Measurements from ENCODE around the gene TC2N. TPM values are rescaled to one million over a fixed set of nuclear protein-coding genes. Genes with fewer than 3 reads are reported as not detected.

Gene TC2N
- total and polyA plus RNA-seq, 4 donors, result 50.7 to 284 (median 96.4) TPM

- Histone ChIP-seq H3K4me3 (ENCODE audit: low read length in 2 of 2) (no peak overlapping the region), H3K4me1 (ENCODE audit: control insufficient read depth in 1 of 2, insufficient read depth in 2 of 2, low read length in 2 of 2) (peaks cover 2 to 3% of the 10 kb centered on the region in 2 donors), H3K9me3 (ENCODE audit: control insufficient read depth, low read length) (no peaks in the 10 kb centered on the region), H3K27ac (ENCODE audit: low read depth in 1 of 2, low read length in 2 of 2) (peak overlapping the region; percentile 46 to 64), H3K27me3 (ENCODE audit: control insufficient read depth in 1 of 2, insufficient read depth in 2 of 2, low read length in 1 of 2) (no peaks in the 10 kb centered on the region), H3K36me3 (ENCODE audit: control insufficient read depth in 1 of 2, insufficient read depth in 2 of 2, low read length in 1 of 2) (peaks cover 2 to 9% of the 10 kb centered on the region in 2 donors)
- 32 to 33% methylated on average over 4 of the region's 4 CpGs for WGBS, 2 donors
- ATAC-seq (ENCODE audit: low FRiP score) (no peak), DNase-seq (no peak)
- intact Hi-C loops (cut with DNase I), result no loop called here
These were observed 18.5 kb upstream of the TC2N start for GRCh38 chr14:91885839-91886238.

- Histone ChIP-seq H3K27me3 (ENCODE audit: control insufficient read depth in 1 of 2, insufficient read depth in 2 of 2, low read length in 1 of 2) (no peaks in the 10 kb centered on the region), H3K36me3 (ENCODE audit: control insufficient read depth in 1 of 2, insufficient read depth in 2 of 2, low read length in 1 of 2) (peaks cover 2 to 9% of the 10 kb centered on the region in 2 donors), H3K27ac (ENCODE audit: low read depth in 1 of 2, low read length in 2 of 2) (peak overlapping the region; percentile 64), H3K9me3 (ENCODE audit: control insufficient read depth, low read length) (no peaks in the 10 kb centered on the region), H3K4me1 (ENCODE audit: control insufficient read depth in 1 of 2, insufficient read depth in 2 of 2, low read length in 2 of 2) (peaks cover 2 to 3% of the 10 kb centered on the region in 2 donors), H3K4me3 (ENCODE audit: low read length in 2 of 2) (no peak overlapping the region)
- WGBS, 2 donors, result 14 to 22% methylated on average over 4 of the region's 4 CpGs
- ATAC-seq (ENCODE audit: low FRiP score) (peak; percentile 55), DNase-seq (peak in 1 of 2 donors; percentile 76)
- intact Hi-C loops (cut with DNase I), result no loop called here
These were observed 17.9 kb upstream of the TC2N start for GRCh38 chr14:91885113-91885712.

GRCh38 chr14:91884664-91885063 lies 17.3 kb upstream of the TC2N start:
- Histone ChIP-seq H3K4me1 (ENCODE audit: control insufficient read depth in 1 of 2, insufficient read depth in 2 of 2, low read length in 2 of 2) (peaks cover 2 to 3% of the 10 kb centered on the region in 2 donors), H3K36me3 (ENCODE audit: control insufficient read depth in 1 of 2, insufficient read depth in 2 of 2, low read length in 1 of 2) (peaks cover 2 to 9% of the 10 kb centered on the region in 2 donors), H3K4me3 (ENCODE audit: low read length in 2 of 2) (no peak overlapping the region), H3K9me3 (ENCODE audit: control insufficient read depth, low read length) (no peaks in the 10 kb centered on the region), H3K27me3 (ENCODE audit: control insufficient read depth in 1 of 2, insufficient read depth in 2 of 2, low read length in 1 of 2) (no peaks in the 10 kb centered on the region), H3K27ac (ENCODE audit: low read depth in 1 of 2, low read length in 2 of 2) (peak overlapping the region; percentile 46 to 64)
- peak; percentile 64 for ATAC-seq (ENCODE audit: low FRiP score)
- DNase-seq, result peak in 1 of 2 donors; percentile 68
- 45 to 50% methylated on average over 6 of the region's 6 CpGs for WGBS, 2 donors
- intact Hi-C loops (cut with DNase I), result no loop called here

GRCh38 chr14:91883753-91884152 lies 16.4 kb upstream of the TC2N start:
- H3K36me3 ChIP-seq (ENCODE audit: control insufficient read depth in 1 of 2, insufficient read depth in 2 of 2, low read length in 1 of 2), result peaks cover 2 to 9% of the 10 kb centered on the region in 2 donors
- 33 to 50% methylated on average over 9 of the region's 9 CpGs for WGBS, 2 donors
- intact Hi-C loops (cut with DNase I), result no loop called here
- DNase-seq, result peak; percentile 64 to 79
- peak; percentile 67 for ATAC-seq (ENCODE audit: low FRiP score)
- peak overlapping the region in 1 of 2 donors; percentile 64 for H3K27ac ChIP-seq (ENCODE audit: low read depth in 1 of 2, low read length in 2 of 2)
- H3K4me3 ChIP-seq (ENCODE audit: low read length in 2 of 2), result no peak overlapping the region
- no peaks in the 10 kb centered on the region for H3K9me3 ChIP-seq (ENCODE audit: control insufficient read depth, low read length)
- H3K4me1 ChIP-seq (ENCODE audit: control insufficient read depth in 1 of 2, insufficient read depth in 2 of 2, low read length in 2 of 2), result peaks cover 2 to 3% of the 10 kb centered on the region in 2 donors
- no peaks in the 10 kb centered on the region for H3K27me3 ChIP-seq (ENCODE audit: control insufficient read depth in 1 of 2, insufficient read depth in 2 of 2, low read length in 1 of 2)

- ATAC-seq (ENCODE audit: low FRiP score), result no peak
- no peak for DNase-seq
- intact Hi-C loops (cut with DNase I), result no loop called here
- peak overlapping the region in 1 of 2 donors; percentile 11 for H3K27ac ChIP-seq (ENCODE audit: low read depth in 1 of 2, low read length in 2 of 2)
- 56 to 59% methylated on average over 4 of the region's 4 CpGs for WGBS, 2 donors
- H3K9me3 ChIP-seq (ENCODE audit: control insufficient read depth, low read length), result no peaks in the 10 kb centered on the region
- no peak overlapping the region for H3K4me3 ChIP-seq (ENCODE audit: low read length in 2 of 2)
- H3K36me3 ChIP-seq (ENCODE audit: control insufficient read depth in 1 of 2, insufficient read depth in 2 of 2, low read length in 1 of 2), result peaks cover 2 to 9% of the 10 kb centered on the region in 2 donors
- H3K27me3 ChIP-seq (ENCODE audit: control insufficient read depth in 1 of 2, insufficient read depth in 2 of 2, low read length in 1 of 2), result no peaks in the 10 kb centered on the region
- H3K4me1 ChIP-seq (ENCODE audit: control insufficient read depth in 1 of 2, insufficient read depth in 2 of 2, low read length in 2 of 2), result peaks cover 2 to 3% of the 10 kb centered on the region in 2 donors
These were observed 15.4 kb upstream of the TC2N start for GRCh38 chr14:91882776-91883175.

GRCh38 chr14:91882369-91882768 lies 15.0 kb upstream of the TC2N start:
- DNase-seq (peak in 1 of 2 donors; percentile 51), ATAC-seq (ENCODE audit: low FRiP score) (no peak)
- Histone ChIP-seq H3K27ac (ENCODE audit: low read depth in 1 of 2, low read length in 2 of 2) (peak overlapping the region in 1 of 2 donors; percentile 11), H3K9me3 (ENCODE audit: control insufficient read depth, low read length) (no peaks in the 10 kb centered on the region), H3K36me3 (ENCODE audit: control insufficient read depth in 1 of 2, insufficient read depth in 2 of 2, low read length in 1 of 2) (peaks cover 2 to 9% of the 10 kb centered on the region in 2 donors), H3K27me3 (ENCODE audit: control insufficient read depth in 1 of 2, insufficient read depth in 2 of 2, low read length in 1 of 2) (no peaks in the 10 kb centered on the region), H3K4me3 (ENCODE audit: low read length in 2 of 2) (no peak overlapping the region), H3K4me1 (ENCODE audit: control insufficient read depth in 1 of 2, insufficient read depth in 2 of 2, low read length in 2 of 2) (peaks cover 2 to 3% of the 10 kb centered on the region in 2 donors)
- intact Hi-C loops (cut with DNase I), result no loop called here
- WGBS, 2 donors, result 36 to 39% methylated on average over 5 of the region's 5 CpGs

GRCh38 chr14:91879196-91879595 lies 11.9 kb upstream of the TC2N start:
- H3K36me3 ChIP-seq (ENCODE audit: control insufficient read depth in 1 of 2, insufficient read depth in 2 of 2, low read length in 1 of 2), result peaks cover 3 to 16% of the 10 kb centered on the region in 2 donors
- ATAC-seq (ENCODE audit: low FRiP score) (no peak), DNase-seq (peak in 1 of 2 donors; percentile 62)
- H3K4me3 ChIP-seq (ENCODE audit: low read length in 2 of 2), result no peak overlapping the region
- no peaks in the 10 kb centered on the region for H3K9me3 ChIP-seq (ENCODE audit: control insufficient read depth, low read length)
- H3K27ac ChIP-seq (ENCODE audit: low read depth in 1 of 2, low read length in 2 of 2), result peak overlapping the region in 1 of 2 donors; percentile 44
- WGBS, 2 donors, result 27 to 29% methylated on average over 6 of the region's 6 CpGs
- intact Hi-C loops (cut with DNase I), result no loop called here
- H3K4me1 ChIP-seq (ENCODE audit: control insufficient read depth in 1 of 2, insufficient read depth in 2 of 2, low read length in 2 of 2), result peaks cover 0 to 2% of the 10 kb centered on the region in 2 donors
- no peaks in the 10 kb centered on the region for H3K27me3 ChIP-seq (ENCODE audit: control insufficient read depth in 1 of 2, insufficient read depth in 2 of 2, low read length in 1 of 2)

GRCh38 chr14:91878274-91878673 lies 10.9 kb upstream of the TC2N start:
- Histone ChIP-seq H3K36me3 (ENCODE audit: control insufficient read depth in 1 of 2, insufficient read depth in 2 of 2, low read length in 1 of 2) (peaks cover 3 to 16% of the 10 kb centered on the region in 2 donors), H3K9me3 (ENCODE audit: control insufficient read depth, low read length) (no peaks in the 10 kb centered on the region), H3K4me1 (ENCODE audit: control insufficient read depth in 1 of 2, insufficient read depth in 2 of 2, low read length in 2 of 2) (peaks cover 0 to 3% of the 10 kb centered on the region in 2 donors), H3K4me3 (ENCODE audit: low read length in 2 of 2) (no peak overlapping the region), H3K27ac (ENCODE audit: low read depth in 1 of 2, low read length in 2 of 2) (no peak overlapping the region), H3K27me3 (ENCODE audit: control insufficient read depth in 1 of 2, insufficient read depth in 2 of 2, low read length in 1 of 2) (no peaks in the 10 kb centered on the region)
- DNase-seq (no peak), ATAC-seq (ENCODE audit: low FRiP score) (no peak)
- intact Hi-C loops (cut with DNase I), result no loop called here
- WGBS, 2 donors, result 91 to 94% methylated on average over 5 of the region's 5 CpGs

- H3K4me3 ChIP-seq (ENCODE audit: low read length in 2 of 2), result no peak overlapping the region
- no peaks in the 10 kb centered on the region for H3K9me3 ChIP-seq (ENCODE audit: control insufficient read depth, low read length)
- peaks cover 3 to 16% of the 10 kb centered on the region in 2 donors for H3K36me3 ChIP-seq (ENCODE audit: control insufficient read depth in 1 of 2, insufficient read depth in 2 of 2, low read length in 1 of 2)
- ATAC-seq (ENCODE audit: low FRiP score) (no peak), DNase-seq (no peak)
- H3K27me3 ChIP-seq (ENCODE audit: control insufficient read depth in 1 of 2, insufficient read depth in 2 of 2, low read length in 1 of 2), result no peaks in the 10 kb centered on the region
- H3K27ac ChIP-seq (ENCODE audit: low read depth in 1 of 2, low read length in 2 of 2), result peak overlapping the region in 1 of 2 donors; percentile 5
- 68 to 73% methylated on average over 13 of the region's 13 CpGs for WGBS, 2 donors
- intact Hi-C loops (cut with DNase I), result no loop called here
- peaks cover 0 to 7% of the 10 kb centered on the region in 2 donors for H3K4me1 ChIP-seq (ENCODE audit: control insufficient read depth in 1 of 2, insufficient read depth in 2 of 2, low read length in 2 of 2)
These were observed 10.1 kb upstream of the TC2N start for GRCh38 chr14:91877376-91877915.
